Uterus (tissue), 4 donors: Measurements from ENCODE around the gene SYT12. TPM values are rescaled to one million over a fixed set of nuclear protein-coding genes. Genes with fewer than 3 reads are reported as not detected.
"Not testable (repeated sequence)": the region's sequence is repeated elsewhere in the genome, so short reads cannot be mapped to it uniquely, and the experiment has no call there.

Source experiments
- DNase-seq, 2 donors: peaks; one replicate each; pipeline ENCODE4 v3.0.0-alpha.2; 2019 to 2020
- H3K27ac ChIP-seq, 2 donors: fragments of 200-600 bp; sonication (generic); 1 replicate in 1 of 2; 2 replicates in 1 of 2; pipeline ENCODE4 v1.5.1; 2016 to 2018
- H3K27me3 ChIP-seq, 2 donors: fragments of 200-600 bp; sonication (generic); one replicate each; pipeline ENCODE4 v1.5.1; 2018 to 2019; ENCODE audit warnings: control low read depth in 1 of 2
- H3K36me3 ChIP-seq, 2 donors: fragments of 200-600 bp; sonication (generic); one replicate each; pipeline ENCODE4 v1.5.1; 2019; ENCODE audit warnings: control low read depth in 1 of 2
- H3K4me1 ChIP-seq, 2 donors: fragments of 200-600 bp; sonication (generic); one replicate each; pipeline ENCODE4 v1.5.1; 2018 to 2019; ENCODE audit warnings: control low read depth in 1 of 2
- H3K4me3 ChIP-seq, 2 donors: fragments of 200-600 bp; sonication (generic); 1 replicate in 1 of 2; 2 replicates in 1 of 2; pipeline ENCODE4 v1.5.1; 2018 to 2019; ENCODE audit warnings: mild to moderate bottlenecking in 1 of 2
- H3K9me3 ChIP-seq, 2 donors: fragments of 200-600 bp; sonication (generic); one replicate each; pipeline ENCODE4 v1.5.1; 2019; ENCODE audit warnings: control low read depth in 1 of 2
- POLR2A ChIP-seq, 2 donors: fragments of 450-650 bp; IDR thresholded peaks; one replicate each; pipeline ENCODE4 v1.6.1; 2016; ENCODE audit warnings: antibody characterized with exemption in 2 of 2, mild to moderate bottlenecking in 1 of 2, moderate library complexity in 1 of 2
- intact Hi-C: fragments of 100-400 bp; cut with DNase I; formaldehyde crosslinking; loops from one replicate; pipeline ENCODE4 v1.15.1; 2023; ENCODE audit warnings: low total_unique reads
- total RNA-seq, 4 donors: library from RNA; depleted of rRNA in 3 of 4; stranded (reverse); fragments of >200 nt in 3 of 4; gene quantifications; one replicate each; pipeline versions ENCODE4 v1.1.0 to v1.2.4, GENCODE V29; 2014 to 2023
- TF ChIP-seq, protein P1 (sequence below), 4 experiments: fragments of 200-600 bp in 2 of 4; fragments of 450-650 bp in 2 of 4; sonication (generic) in 2 of 4; IDR thresholded peaks; one replicate each; pipeline ENCODE4 v1.5.1; 2016 to 2019; ENCODE audit warnings: antibody characterized with exemption in 4 of 4, mild to moderate bottlenecking in 2 of 4, moderate library complexity in 1 of 4
- donor health status: DM: yes; HTN: yes; CAD: no.

SYT12 gene
- total RNA-seq, 4 donors from 2014 or later = 0.55 to 0.61 TPM; not detected in 2

DNA sequence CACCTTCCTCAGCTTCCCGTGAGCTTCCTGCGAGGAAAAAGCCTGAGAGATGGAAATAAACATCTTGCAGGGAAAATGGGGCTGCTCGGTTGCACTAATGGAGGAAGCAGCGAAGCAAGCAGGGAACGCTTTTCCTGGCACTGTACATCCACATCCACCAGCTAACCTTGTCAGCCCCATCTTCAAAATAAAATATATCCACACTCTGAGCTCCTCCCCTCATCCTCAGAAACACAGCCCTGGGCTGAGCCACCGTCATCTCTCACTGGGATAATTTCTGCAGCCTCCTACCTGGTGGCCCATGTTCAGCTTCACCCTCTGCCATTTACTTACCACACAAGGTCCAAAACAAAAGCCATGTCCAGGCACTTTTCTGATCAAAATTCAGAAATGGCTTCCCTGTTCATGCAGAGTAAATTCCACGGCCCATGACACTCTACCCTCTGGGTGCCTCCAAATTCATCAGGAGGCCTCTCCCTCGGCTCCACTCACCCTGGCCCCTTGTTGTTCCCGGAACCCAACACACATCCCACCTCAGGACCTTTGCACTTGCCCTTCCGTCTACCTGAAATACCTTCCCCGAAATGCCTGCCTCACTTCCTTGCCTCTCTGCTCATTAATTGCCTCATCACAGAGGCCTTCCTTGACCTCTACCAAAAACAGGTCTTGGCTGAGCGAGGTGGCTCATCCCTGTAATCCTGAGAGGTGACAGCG, 34.9 kb upstream of the SYT12 start:
- Histone ChIP-seq H3K36me3 (no peaks in the 10 kb centered on the region), H3K27ac (no peak overlapping the region), H3K4me1 (no peaks in the 10 kb centered on the region), H3K9me3 (no peaks in the 10 kb centered on the region), H3K27me3 (no peaks in the 10 kb centered on the region), H3K4me3 (no peak overlapping the region)
- TF ChIP-seq POLR2A (IDR thresholded peaks at IDR 0.05) = no peak
- TF ChIP-seq, protein P1, sequence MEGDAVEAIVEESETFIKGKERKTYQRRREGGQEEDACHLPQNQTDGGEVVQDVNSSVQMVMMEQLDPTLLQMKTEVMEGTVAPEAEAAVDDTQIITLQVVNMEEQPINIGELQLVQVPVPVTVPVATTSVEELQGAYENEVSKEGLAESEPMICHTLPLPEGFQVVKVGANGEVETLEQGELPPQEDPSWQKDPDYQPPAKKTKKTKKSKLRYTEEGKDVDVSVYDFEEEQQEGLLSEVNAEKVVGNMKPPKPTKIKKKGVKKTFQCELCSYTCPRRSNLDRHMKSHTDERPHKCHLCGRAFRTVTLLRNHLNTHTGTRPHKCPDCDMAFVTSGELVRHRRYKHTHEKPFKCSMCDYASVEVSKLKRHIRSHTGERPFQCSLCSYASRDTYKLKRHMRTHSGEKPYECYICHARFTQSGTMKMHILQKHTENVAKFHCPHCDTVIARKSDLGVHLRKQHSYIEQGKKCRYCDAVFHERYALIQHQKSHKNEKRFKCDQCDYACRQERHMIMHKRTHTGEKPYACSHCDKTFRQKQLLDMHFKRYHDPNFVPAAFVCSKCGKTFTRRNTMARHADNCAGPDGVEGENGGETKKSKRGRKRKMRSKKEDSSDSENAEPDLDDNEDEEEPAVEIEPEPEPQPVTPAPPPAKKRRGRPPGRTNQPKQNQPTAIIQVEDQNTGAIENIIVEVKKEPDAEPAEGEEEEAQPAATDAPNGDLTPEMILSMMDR (IDR thresholded peaks at IDR 0.05) = no peak
- DNase-seq = no peak
- intact Hi-C loops = no loop called here

DNA sequence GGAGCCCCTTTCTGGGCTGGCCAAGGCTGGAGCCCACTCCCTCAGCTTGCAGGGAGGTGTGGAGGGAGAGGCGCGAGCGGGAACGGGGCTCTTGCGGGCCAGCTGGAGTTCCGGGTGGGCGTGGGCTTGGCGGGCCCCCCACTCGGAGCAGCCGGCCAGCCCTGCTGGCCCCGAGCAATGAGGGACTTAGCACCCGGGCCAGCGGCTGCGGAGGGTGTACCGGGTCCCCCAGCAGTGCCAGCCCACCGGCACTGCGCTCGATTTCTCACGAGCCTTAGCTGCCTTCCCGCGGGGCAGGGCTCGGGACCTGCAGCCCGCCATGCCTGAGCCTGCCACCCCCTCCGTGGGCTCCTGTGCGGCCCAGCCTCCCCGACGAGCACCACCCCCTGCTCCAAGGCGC, 34.2 kb upstream of the SYT12 start:
- H3K9me3 ChIP-seq, H3K4me1 ChIP-seq, H3K27me3 ChIP-seq, H3K36me3 ChIP-seq, DNase-seq, intact Hi-C loops, H3K4me3 ChIP-seq, H3K27ac ChIP-seq: not testable (repeated sequence)

DNA sequence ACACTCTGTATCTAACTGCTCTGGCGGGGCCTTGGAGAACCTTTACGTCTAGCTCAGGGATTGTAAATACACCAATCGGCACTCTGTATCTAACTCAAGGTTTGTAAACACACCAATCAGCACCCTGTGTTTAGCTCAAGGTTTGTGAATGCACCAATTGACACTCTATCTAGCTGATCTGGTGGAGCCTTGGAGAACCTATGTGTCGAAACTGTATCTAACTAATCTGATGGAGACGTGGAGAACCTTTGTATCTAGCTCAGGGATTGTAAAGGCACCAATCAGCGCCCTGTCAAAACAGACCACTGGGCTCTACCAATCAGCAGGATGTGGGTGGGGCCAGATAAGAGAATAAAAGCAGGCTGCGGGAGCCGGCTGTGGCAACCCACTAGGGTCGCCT, 33.6 kb upstream of the SYT12 start:
- H3K36me3 ChIP-seq, H3K4me1 ChIP-seq, H3K4me3 ChIP-seq, H3K9me3 ChIP-seq, DNase-seq, H3K27ac ChIP-seq, H3K27me3 ChIP-seq, intact Hi-C loops: not testable (repeated sequence)

DNA sequence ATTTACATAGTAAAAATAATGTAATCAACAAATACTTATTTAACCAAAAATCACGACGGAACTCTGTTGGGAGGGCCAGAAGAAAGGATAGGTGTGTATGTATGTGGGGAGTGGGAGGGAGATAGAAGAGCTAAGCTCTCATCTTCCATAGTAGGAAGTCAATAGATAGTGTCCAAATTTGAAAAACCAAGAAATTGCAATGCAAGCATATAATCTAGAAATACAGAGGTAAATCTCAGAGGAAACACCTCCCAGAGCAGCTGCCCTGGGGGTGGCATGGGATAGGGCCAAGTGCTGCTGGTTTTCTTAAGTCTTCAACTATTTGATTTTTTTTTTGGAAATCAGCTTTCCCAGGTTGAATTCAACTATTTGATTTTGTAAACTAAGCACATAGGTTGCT, 30.9 kb upstream of the SYT12 start:
- TF ChIP-seq POLR2A (IDR thresholded peaks at IDR 0.05) = no peak
- TF ChIP-seq, protein P1 (IDR thresholded peaks at IDR 0.05) = no peak
- no peaks in the 10 kb centered on the region for H3K36me3 ChIP-seq
- no peaks in the 10 kb centered on the region for H3K27me3 ChIP-seq
- intact Hi-C loops = no loop called here
- H3K9me3 ChIP-seq = no peaks in the 10 kb centered on the region
- H3K27ac ChIP-seq = no peak overlapping the region
- no peaks in the 10 kb centered on the region for H3K4me1 ChIP-seq
- H3K4me3 ChIP-seq = no peak overlapping the region
- DNase-seq = no peak

DNA sequence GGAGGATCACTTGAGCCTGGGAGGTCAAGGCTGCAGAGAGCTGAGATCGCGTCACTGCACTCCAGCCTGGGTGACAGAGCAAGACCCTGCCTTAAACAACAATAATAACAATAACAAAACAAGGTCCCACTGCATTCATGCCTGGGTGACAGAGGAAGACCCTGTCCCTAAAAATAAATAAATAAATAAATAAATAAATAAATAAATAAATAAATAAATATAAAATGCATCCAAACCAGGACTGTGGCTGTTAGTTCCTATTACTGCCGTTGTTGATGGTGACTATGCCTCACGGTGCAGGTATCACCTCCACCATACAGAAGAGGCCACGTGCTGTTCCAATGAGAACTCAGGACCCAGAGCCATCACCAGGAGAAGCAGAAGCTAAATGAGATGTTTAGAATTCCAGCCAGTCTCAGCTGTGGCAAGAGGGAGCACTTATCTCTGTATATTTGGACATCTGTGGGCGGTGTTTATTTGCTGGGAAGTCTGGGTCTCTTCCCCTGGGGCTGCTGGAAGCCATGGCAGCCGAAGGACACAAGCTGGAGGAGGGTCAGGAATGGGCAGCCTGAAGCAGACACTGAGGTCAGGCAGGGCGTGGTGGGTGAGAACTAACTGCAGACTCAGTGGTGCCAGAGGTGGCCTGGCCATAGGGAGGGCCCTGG, 26.2 kb upstream of the SYT12 start:
- intact Hi-C loops = no loop called here
- TF ChIP-seq, protein P1 (IDR thresholded peaks at IDR 0.05) = no peak
- TF ChIP-seq POLR2A (IDR thresholded peaks at IDR 0.05) = no peak
- no peaks in the 10 kb centered on the region for H3K27me3 ChIP-seq
- no peak overlapping the region for H3K4me3 ChIP-seq
- H3K4me1 ChIP-seq = no peaks in the 10 kb centered on the region
- no peaks in the 10 kb centered on the region for H3K9me3 ChIP-seq
- no peak for DNase-seq
- H3K36me3 ChIP-seq = no peaks in the 10 kb centered on the region
- no peak overlapping the region for H3K27ac ChIP-seq

DNA sequence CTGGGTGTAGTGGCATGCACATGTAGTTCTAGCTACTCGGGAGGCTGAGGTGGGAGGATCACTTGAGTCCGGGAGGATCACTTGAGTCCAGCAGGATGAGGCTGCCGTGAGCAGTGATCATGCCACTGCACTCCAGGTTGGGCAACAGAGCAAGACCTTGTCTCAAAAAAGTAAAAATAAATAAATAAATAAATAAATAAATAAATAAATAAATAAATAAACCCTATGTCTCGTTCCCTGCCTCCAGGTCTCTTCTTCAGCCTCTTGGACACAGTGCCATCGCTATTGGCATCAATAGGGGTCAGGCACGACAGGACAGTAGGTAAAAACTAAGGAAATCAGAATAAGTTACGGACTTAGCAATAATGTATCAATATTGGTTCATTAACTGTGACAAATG, 23.4 kb upstream of the SYT12 start:
- no peak for DNase-seq
- Histone ChIP-seq H3K27ac (no peak overlapping the region), H3K27me3 (no peaks in the 10 kb centered on the region), H3K36me3 (no peaks in the 10 kb centered on the region), H3K4me1 (no peaks in the 10 kb centered on the region), H3K9me3 (no peaks in the 10 kb centered on the region), H3K4me3 (no peak overlapping the region)
- intact Hi-C loops = no loop called here
- TF ChIP-seq, protein P1 (IDR thresholded peaks at IDR 0.05) = no peak
- TF ChIP-seq POLR2A (IDR thresholded peaks at IDR 0.05) = no peak
